Cardiac septum (tissue), 1 donor: ENCODE measurements around the gene GASK1A. TPM values are rescaled to one million over a fixed set of nuclear protein-coding genes. Genes with fewer than 3 reads are reported as not detected.

Source experiments
- DNase-seq: peaks from one replicate; pipeline ENCODE4 v3.0.0-alpha.2; 2020; ENCODE audit warnings: low spot score
- intact Hi-C: fragments of 100-400 bp; cut with DNase I; formaldehyde crosslinking; loops from one replicate; pipeline ENCODE4 v1.14.0; 2022
- total RNA-seq: library from RNA; stranded (reverse); fragmentation: NEBNext Ultra II Directional; extraction: Animal tissue kit (Norgen Biotek cat#: 25700); gene quantifications from one replicate; pipeline ENCODE4 v1.2.1, GENCODE V29; 2021
- donor health status: DM: no; HTN: no; CAD: no.

GASK1A gene
- total RNA-seq, 1 donor from 2014 or later = 0.16 TPM

GRCh38 chr3:42980909-42981308 is 1.8 kb downstream of the GASK1A start:
- intact Hi-C loops = no loop called here
- no peak for DNase-seq

GRCh38 chr3:42982645-42983412 is 3.7 kb downstream of the GASK1A start:
- intact Hi-C loops = no loop called here
- no peak for DNase-seq

GRCh38 chr3:42983927-42984326 is 4.8 kb downstream of the GASK1A start:
- no peak for DNase-seq
- intact Hi-C loops = no loop called here

GRCh38 chr3:42984701-42985100 is 5.6 kb downstream of the GASK1A start:
- DNase-seq = no peak
- intact Hi-C loops = no loop called here

GRCh38 chr3:42988097-42988496 is 9.0 kb downstream of the GASK1A start:
- intact Hi-C loops = no loop called here

GRCh38 chr3:42988566-42988965 is 9.5 kb downstream of the GASK1A start:
- intact Hi-C loops = no loop called here
- DNase-seq = no peak

More at GRCh38 chr3:42988097-42988496, 9.0 kb downstream of the GASK1A start:
- DNase-seq = no peak

- DNase-seq = no peak
- intact Hi-C loops = no loop called here
Measured at GRCh38 chr3:42991341-42992315, 12.5 kb downstream of the GASK1A start.

- no peak for DNase-seq
- intact Hi-C loops = no loop called here
Measured at GRCh38 chr3:42994595-42994994, 15.5 kb downstream of the GASK1A start.

- DNase-seq = no peak
- intact Hi-C loops = no loop called here
Measured at GRCh38 chr3:42996021-42996420, 16.9 kb downstream of the GASK1A start.

GRCh38 chr3:42996633-42997075 is 17.5 kb downstream of the GASK1A start:
- peak; percentile 72 for DNase-seq
- intact Hi-C loops = no loop called here

GRCh38 chr3:42999212-42999611 is 20.1 kb downstream of the GASK1A start:
- DNase-seq = peak; percentile 66
- intact Hi-C loops = no loop called here

- no peak for DNase-seq
- intact Hi-C loops = no loop called here
Measured at GRCh38 chr3:42999632-43000031, 20.5 kb downstream of the GASK1A start.

GRCh38 chr3:43000387-43000786 is 21.3 kb downstream of the GASK1A start:
- intact Hi-C loops = no loop called here
- peak; percentile 38 for DNase-seq

- peak; percentile 78 for DNase-seq
- intact Hi-C loops = no loop called here
Measured at GRCh38 chr3:43001094-43001553, 22.0 kb downstream of the GASK1A start.

- DNase-seq = peak; percentile 36
Measured at GRCh38 chr3:43001556-43002121, 22.5 kb downstream of the GASK1A start.

GRCh38 chr3:43004282-43004681 is 25.2 kb downstream of the GASK1A start:
- peak; percentile 12 for DNase-seq
- intact Hi-C loops = no loop called here

More at GRCh38 chr3:43001556-43002121, 22.5 kb downstream of the GASK1A start:
- intact Hi-C loops = no loop called here

GRCh38 chr3:43005253-43005652 is 26.1 kb downstream of the GASK1A start:
- intact Hi-C loops = no loop called here
- no peak for DNase-seq

GRCh38 chr3:43005981-43006380 is 26.9 kb downstream of the GASK1A start:
- intact Hi-C loops = no loop called here
- DNase-seq = no peak

GRCh38 chr3:43006825-43007224 is 27.7 kb downstream of the GASK1A start:
- intact Hi-C loops = no loop called here
- peak; percentile 14 for DNase-seq

GRCh38 chr3:43009547-43009946 is 30.4 kb downstream of the GASK1A start:
- DNase-seq = peak; percentile 38
- intact Hi-C loops = no loop called here
